GM19467 (cell line): ENCODE data around the gene GALNT1.
A peak's percentile ranks its signal among the peaks of the same experiment; 100 is the strongest.

Experiments
- ATAC-seq: cut with Tn5 transposase; IDR thresholded peaks from one replicate; pipeline ENCODE4 v1.9.1; 2021; ENCODE audit warnings: mild to moderate bottlenecking, moderate library complexity; ENCODE audit not compliant: unreplicated experiment

GALNT1 gene

GRCh38 chr18:35616664-35617423 lies 35.3 kb downstream of the GALNT1 start:
- peak; percentile 98 for ATAC-seq

DNA sequence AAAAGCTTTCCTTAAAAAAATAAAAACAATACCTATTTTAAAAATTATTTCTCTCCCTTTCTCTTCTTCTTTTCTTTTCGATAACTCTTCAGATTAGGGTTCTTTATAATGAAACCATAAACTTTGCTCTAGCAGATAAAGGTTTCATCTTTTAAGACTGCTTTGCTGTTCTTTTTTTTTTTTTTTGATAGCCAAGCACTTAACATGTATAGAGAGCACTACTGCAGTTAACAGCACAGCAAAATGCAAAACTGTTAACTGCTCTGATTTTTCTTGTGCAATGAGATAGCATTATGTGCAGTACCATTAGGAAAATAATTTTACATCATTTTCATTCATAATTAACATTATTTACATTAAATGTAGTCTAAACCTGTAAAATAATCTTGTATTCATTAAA lies 36.3 kb downstream of the GALNT1 start:
- ATAC-seq: no peak

DNA sequence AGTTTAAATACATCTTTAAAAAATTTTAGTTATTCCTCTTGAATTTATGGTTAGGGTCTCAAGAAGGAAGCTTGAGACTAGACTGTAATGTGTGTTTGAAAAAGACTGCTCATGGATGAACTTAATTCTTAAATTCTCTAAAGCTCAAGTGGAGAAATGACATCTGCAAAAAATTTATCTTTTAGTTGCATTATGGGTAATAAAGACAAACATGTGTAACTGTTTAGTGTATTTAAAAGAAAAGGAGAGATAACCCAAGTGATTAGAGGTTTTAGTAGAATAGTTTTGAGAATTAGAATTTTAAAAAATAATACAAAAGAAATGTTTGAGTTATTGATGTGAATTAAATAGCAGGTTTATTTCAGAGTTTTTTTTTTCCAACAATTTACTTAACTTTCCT lies 36.7 kb downstream of the GALNT1 start:
- no peak for ATAC-seq

- no peak for ATAC-seq
Measured at GRCh38 chr18:35618696-35619095, 37.2 kb downstream of the GALNT1 start.

- ATAC-seq: no peak
Measured at GRCh38 chr18:35619464-35619863, 37.9 kb downstream of the GALNT1 start.

DNA sequence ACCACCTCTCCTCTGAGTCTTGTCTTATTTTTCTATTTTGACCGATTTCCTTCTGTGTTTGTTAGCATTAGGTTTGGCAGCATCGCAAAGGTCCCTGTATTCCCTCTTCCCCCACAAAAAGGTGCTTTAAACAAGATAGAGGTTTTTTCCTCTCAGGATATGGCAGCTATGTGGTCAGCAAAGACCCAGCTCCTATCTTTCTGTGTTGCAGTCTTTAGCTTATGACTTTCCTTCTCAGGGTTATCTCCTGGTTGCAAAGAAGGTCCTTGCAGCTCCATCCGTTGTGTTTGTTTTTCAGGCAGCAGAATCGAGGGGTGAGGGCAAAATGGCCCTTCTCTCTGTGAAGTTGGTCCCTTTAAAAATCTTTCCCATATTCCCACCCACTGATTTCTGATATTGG lies 38.4 kb downstream of the GALNT1 start:
- ATAC-seq: no peak

GRCh38 chr18:35620765-35621164 lies 39.2 kb downstream of the GALNT1 start:
- ATAC-seq: no peak

DNA sequence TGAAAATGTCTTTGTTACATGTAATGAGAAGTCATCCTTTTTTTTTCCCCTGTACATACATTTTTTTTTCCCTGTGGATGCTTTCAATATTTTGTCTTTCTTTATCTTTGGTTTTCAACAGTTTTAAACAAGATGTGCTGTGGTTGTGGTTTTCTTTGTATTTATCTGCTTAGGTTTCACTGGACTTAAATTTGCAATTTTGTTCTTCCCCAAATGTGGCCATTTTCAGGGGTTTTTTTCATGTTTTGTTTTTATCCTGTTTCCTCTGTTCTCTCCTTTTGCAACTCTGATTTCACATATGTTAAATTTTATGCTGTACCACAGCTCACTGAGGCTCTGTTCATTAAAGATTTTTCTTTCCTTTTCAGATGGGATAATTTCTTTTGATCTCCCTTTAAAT lies 41.7 kb downstream of the GALNT1 start:
- ATAC-seq: no peak

- peak; percentile 70 for ATAC-seq
Measured at GRCh38 chr18:35624146-35624545, 42.6 kb downstream of the GALNT1 start.

DNA sequence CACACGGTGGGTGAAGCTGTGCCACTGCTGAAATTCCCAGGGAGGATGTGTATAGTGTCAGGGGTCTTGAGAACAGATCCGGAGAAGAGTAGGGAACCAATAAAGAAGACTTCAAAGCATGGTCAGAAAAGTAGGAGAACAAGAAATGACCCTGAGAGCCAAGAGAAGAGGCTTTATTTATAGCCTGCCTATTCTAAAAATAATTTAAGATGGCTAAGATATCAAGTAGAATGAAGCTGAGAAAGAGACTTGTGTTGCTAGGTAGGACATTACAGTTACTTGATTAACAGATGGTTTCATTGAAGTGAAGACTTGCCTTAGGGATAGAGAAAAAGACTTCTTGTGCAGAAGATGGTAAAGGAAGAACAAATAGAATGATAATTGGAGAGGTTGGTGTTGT lies 43.7 kb downstream of the GALNT1 start:
- no peak for ATAC-seq

DNA sequence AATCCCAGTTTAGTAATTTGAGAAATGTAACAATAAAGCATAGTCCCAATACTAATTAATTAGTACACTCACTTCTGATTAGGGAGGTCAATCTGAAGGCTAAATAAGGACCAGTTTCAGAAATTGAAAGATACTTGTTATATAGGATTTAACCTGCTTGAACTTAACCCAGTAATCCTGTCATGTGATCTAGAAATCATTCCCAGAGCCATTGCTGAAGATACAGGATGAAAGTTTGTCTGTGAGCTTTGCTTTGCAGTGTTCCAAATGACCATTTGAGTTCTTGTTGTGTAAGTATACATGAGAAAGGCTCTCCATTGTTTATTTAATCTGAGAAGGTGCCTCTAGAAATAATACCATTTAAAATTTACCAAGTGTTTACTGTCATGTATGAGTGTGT lies 52.2 kb downstream of the GALNT1 start:
- no peak for ATAC-seq

DNA sequence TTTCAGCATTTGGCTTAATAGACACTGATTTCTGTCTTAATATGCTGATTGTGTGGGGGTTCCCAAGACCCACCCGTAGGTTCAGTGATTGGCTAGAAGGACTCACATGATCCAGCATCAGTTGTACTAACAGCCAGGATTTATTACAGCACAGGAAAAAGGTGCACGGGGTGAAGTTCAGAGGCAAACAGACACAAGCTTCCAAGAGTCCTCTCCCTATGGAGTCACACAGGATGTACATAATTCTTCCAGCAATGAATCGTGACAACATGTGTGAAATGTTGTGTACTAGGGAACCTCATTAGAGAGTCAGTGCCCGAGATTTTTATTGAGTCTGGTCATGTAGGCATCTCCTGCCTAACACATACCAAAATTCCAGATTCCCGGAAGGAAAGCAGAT lies 52.8 kb downstream of the GALNT1 start:
- ATAC-seq: no peak

DNA sequence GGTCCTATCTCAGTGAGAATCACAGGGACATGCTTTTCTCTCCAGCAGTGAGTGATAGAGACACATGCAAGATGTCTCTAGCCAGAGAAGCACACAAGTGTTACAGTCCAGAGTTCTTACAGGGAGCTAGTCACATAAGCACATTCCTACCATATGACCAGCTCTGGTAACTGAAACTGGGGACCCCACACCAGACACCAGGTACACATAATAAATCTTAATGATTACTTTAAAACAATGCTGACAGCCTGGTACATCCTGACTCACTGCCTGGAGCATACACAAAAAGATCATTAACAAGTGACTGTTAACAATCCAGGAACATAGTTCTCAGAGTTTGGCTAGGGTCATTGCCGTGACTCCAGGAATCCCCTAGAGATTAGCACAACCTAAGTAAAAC lies 53.6 kb downstream of the GALNT1 start:
- ATAC-seq: no peak

- no peak for ATAC-seq
Measured at GRCh38 chr18:35637227-35637626, 55.7 kb downstream of the GALNT1 start.

DNA sequence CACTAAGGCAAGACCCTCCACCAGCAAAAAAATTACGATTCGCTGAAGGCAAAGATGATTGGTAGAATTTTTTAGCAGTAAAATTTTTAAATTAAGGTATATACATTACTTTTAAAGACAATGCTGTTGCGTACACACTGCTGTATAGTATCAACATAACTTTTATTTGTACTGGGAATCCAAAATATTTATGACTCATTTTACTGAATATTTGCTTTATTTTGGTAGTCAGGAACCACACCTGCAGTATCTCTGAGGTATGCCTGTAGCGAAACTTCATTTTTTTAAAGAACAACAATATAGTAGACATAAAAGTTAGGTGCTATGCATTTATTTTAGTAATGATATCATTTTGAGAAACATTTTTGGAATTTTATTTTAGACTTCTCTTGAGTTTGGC lies 57.8 kb downstream of the GALNT1 start:
- ATAC-seq: no peak

DNA sequence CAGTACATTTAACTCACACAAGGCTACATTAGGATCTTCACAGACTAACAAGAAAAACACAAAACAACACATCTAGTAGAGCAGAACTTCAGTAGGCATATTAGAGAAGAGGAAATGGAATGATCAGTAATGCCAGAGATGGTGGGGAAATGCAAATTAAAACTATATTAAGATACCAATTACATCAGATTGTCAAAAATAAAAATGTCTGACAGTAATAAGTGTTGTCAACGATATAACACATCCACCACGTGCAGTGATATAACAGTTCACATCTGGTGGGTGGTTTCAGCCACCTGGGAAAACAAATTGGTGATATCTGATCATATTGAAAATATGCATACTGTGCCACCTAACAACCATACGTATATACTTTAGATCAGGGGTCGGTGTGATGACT lies 59.9 kb downstream of the GALNT1 start:
- ATAC-seq: no peak

DNA sequence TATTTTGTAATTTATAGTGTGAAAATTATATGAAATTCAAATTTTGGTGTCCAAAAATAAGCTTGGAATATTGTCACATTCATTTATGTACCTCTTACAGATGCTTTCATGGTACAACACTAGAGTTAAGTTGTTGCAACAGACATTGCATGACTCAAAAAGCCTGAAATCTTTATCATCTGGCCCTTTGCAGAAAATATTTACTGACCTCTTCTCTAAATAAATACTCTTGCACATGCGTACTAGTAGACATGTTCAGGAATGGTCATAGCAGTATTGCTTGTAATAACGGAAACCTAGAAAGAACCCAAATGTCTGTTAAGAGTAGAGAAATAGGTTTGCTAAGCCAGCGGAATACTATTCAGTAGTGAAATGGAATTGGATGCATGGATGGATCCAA lies 60.4 kb downstream of the GALNT1 start:
- no peak for ATAC-seq

DNA sequence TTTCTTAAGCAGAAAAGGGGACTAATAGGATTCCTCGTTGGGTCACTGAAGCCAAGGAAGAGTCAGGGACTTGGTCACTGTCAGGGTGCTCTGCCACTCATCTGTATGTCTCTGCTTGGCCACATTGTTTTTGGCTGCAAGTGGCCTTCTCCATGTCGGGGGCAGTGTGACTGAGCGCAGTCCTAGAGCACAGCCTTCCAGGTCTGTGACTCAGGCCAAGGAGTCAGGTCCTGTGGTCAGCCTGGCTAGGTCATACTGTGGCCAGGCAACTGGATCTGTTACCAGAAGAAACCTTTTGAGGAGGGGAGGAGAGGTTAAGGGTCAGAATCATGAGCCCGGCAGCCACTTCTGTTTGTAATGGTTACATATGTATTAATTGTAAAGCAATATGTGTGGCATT lies 61.3 kb downstream of the GALNT1 start:
- no peak for ATAC-seq

DNA sequence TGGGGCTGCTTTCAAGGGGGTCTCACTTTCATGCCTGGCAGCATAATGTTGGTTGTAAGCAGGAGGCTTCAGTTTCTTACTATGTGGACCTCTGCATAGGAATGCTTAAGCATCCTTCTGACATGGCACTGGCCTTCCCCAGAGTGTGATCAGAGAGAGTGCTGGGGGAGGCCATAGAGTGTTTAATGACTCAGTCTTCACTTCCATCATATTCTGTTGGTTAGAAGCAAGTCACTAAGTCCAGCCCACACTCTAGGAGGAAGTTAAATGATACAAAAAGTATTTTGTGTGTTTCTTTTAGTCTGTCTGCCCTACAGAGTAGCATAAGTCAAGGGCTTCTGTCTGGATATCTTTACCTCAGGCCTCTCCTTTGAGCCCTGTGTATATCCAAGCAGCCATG lies 64.9 kb downstream of the GALNT1 start:
- ATAC-seq: no peak

DNA sequence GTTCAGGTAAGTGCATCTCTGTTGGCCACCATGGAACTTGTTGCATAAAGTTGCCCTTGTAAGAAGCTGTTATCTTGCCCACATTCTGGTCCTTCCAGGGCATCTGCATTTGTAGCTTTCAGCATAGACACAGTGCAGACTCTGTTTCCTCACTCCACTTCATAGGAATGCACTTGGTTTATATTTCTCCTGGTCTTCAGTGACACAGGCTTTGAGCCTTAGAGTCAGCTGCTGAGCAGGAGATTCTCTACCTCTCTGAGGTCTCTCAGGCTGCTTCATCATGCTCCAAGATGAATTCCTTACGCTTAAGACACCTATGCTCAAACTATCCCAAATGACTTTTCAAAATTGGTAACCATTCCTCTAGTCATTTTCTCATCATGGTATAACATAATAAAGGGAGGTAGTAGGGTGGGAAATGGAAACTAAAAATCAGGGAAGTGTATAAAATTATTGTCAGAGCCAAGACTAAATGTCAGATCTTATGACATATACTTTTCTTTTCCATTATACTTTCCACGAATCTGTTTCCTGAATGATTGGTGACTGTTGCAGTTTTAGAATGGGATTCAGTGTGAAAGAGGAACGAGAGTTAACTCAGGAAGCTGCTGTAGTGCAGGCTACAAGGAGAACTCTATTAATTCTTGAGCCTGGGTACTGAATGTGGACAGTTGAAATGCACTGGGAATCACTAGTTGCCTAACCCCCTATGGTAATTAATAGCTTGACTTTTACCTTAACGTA lies 72.0 kb downstream of the GALNT1 start:
- no peak for ATAC-seq

GRCh38 chr18:35658112-35658511 lies 76.6 kb downstream of the GALNT1 start:
- no peak for ATAC-seq

- ATAC-seq: no peak
Measured at GRCh38 chr18:35661483-35662146, 80.1 kb downstream of the GALNT1 start.
